ENCODE measurements around the gene INSR. TPM values are rescaled to one million over a fixed set of nuclear protein-coding genes. Genes with fewer than 3 reads are reported as not detected.

Gene INSR
- total and polyA plus RNA-seq, 10 of the 15 experiments (the other 5 are each of a cell fraction or from before 2014, with no cell fraction given) = 4.2 to 34.9 (median 13.6) TPM

DNA sequence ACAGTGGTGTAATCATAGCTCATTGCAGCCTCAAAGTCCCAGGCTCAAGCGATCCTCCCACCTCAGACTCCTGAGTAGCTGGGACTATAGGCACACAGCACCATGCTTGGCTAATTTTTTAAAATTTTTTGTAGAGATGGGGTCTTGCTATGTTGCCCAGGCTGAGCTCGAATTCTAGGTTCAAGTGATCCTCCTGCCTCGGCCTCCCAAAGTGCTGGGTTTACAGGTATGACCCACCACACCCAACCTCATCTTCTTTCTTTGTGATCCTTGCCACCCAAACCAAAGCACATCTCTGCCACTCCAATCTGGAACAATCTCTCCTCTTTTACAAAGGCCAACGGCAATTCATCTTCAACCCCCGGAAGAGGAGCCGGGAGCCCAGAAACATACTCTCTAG, 38.6 kb downstream of the INSR start:
- no peak for TF ChIP-seq ATF7 (IDR thresholded peaks at IDR 0.05; ENCODE audit: low read depth)
- TF ChIP-seq ZNF24 (IDR thresholded peaks at IDR 0.05) = no peak
- TF ChIP-seq, protein P1, sequence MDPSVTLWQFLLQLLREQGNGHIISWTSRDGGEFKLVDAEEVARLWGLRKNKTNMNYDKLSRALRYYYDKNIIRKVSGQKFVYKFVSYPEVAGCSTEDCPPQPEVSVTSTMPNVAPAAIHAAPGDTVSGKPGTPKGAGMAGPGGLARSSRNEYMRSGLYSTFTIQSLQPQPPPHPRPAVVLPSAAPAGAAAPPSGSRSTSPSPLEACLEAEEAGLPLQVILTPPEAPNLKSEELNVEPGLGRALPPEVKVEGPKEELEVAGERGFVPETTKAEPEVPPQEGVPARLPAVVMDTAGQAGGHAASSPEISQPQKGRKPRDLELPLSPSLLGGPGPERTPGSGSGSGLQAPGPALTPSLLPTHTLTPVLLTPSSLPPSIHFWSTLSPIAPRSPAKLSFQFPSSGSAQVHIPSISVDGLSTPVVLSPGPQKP (IDR thresholded peaks at IDR 0.05; ENCODE audit: low read depth, low read length) = no peak
- TF ChIP-seq SRF (IDR thresholded peaks at IDR 0.05; ENCODE audit: low read depth in 2 of 2, low read length in 2 of 2) = no peak
- TF ChIP-seq SUPT20H (IDR thresholded peaks at IDR 0.05; ENCODE audit: borderline replicate concordance, control insufficient read depth, low read depth, low read length) = no peak
- TF ChIP-seq SPI1 (IDR thresholded peaks at IDR 0.05; ENCODE audit: borderline replicate concordance, insufficient read depth, low read depth, low read length) = no peak
- TF ChIP-seq SIX5 (IDR thresholded peaks at IDR 0.05; ENCODE audit: low read depth, low read length, severe bottlenecking) = no peak
- TF ChIP-seq, protein P2, sequence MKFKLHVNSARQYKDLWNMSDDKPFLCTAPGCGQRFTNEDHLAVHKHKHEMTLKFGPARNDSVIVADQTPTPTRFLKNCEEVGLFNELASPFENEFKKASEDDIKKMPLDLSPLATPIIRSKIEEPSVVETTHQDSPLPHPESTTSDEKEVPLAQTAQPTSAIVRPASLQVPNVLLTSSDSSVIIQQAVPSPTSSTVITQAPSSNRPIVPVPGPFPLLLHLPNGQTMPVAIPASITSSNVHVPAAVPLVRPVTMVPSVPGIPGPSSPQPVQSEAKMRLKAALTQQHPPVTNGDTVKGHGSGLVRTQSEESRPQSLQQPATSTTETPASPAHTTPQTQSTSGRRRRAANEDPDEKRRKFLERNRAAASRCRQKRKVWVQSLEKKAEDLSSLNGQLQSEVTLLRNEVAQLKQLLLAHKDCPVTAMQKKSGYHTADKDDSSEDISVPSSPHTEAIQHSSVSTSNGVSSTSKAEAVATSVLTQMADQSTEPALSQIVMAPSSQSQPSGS (IDR thresholded peaks at IDR 0.05; ENCODE audit: low read length) = no peak
- no peak for TF ChIP-seq MYC (IDR thresholded peaks at IDR 0.05; ENCODE audit: insufficient read depth, insufficient read length, insufficient replicate concordance, low read length, severe bottlenecking)
- Histone ChIP-seq H3K27me3 (replicated peaks in 1 of 2; ENCODE audit: control insufficient read depth in 2 of 2, insufficient read depth in 2 of 2, low read length in 1 of 2) (no peaks in the 10 kb centered on the region), H4K20me1 (ENCODE audit: control insufficient read depth, insufficient read depth) (peaks cover 3% of the 10 kb centered on the region; the same call in 1 of the 2 replicates), H3K9me3 (replicated peaks; ENCODE audit: control insufficient read depth, insufficient read depth, low read length) (no peaks in the 10 kb centered on the region; the same call in 2 of the 3 replicates), H3K36me3 (ENCODE audit: control insufficient read depth in 2 of 2, insufficient read depth in 2 of 2, low read length in 1 of 2) (peaks cover 0 to 3% of the 10 kb centered on the region in 2 experiments; a peak in 2 of 4 replicates), H3K79me2 (ENCODE audit: control insufficient read depth, insufficient read depth, low read length) (peaks cover 32% of the 10 kb centered on the region), H2AFZ (ENCODE audit: control insufficient read depth, low read depth, low read length) (no peak overlapping the region), H3K9ac (ENCODE audit: control insufficient read depth, insufficient read depth, low read length) (no peak overlapping the region), H3K4me3 (no peak overlapping the region), H3K27ac (ENCODE audit: control insufficient read depth, insufficient read depth) (no peak overlapping the region), H3K4me1 (ENCODE audit: control insufficient read depth, insufficient read depth, low read length) (no peaks in the 10 kb centered on the region; the same call in 1 of the 2 replicates), H3K4me2 (ENCODE audit: control insufficient read depth, insufficient read depth) (no peak overlapping the region)
- no peak for ATAC-seq
- in situ Hi-C loops (cut with MboI) (no loop called here), intact Hi-C loops (cut with micrococcal nuclease; ENCODE audit: unreplicated experiment) (no loop called here)
- ChIA-PET POLR2A (no interaction called here), CTCF (no interaction called here), RAD21 (ENCODE audit: unreplicated experiment) (interaction anchor here (0.6 kb wide), 1 partner anchor 17 kb away, joined by 4 read pairs; no protein-coding TSS in a partner anchor), SMC1A (ENCODE audit: uncharacterized antibody, unreplicated experiment) (interaction anchor here (2.1 kb wide), 1 partner anchor 8 kb away, joined by 5 read pairs; no protein-coding TSS in a partner anchor)
- no peak for DNase-seq (ENCODE audit: low read depth, low spot score)
- WGBS (ENCODE audit: insufficient coverage, insufficient replicate concordance, low lambda C conversion rate, missing lambda C conversion rate) = 71% methylated on average over 6 of the region's 6 CpGs
- no peak for FAIRE-seq
- no TSS peak for BruUV-seq (replicated peaks)

All from GM12878 (cell line).